Measurements from ENCODE around the gene DACT3. TPM values are rescaled to one million over a fixed set of nuclear protein-coding genes. Genes with fewer than 3 reads are reported as not detected.

The DACT3 gene
- total and polyA plus RNA-seq, 2 donors (not counting 1 experiment from before 2014, with no cell fraction given) = 5.6 to 11.5 TPM

GRCh38 chr19:46648961-46649960 is 11.7 kb downstream of the DACT3 start:
- no peak overlapping the region for H3K9ac ChIP-seq (ENCODE audit: insufficient read depth, low read length)
- no peak overlapping the region for H3K4me3 ChIP-seq (replicated peaks in 1 of 4; ENCODE audit: control extremely low read depth in 1 of 4, insufficient read depth in 1 of 4, low read depth in 3 of 4, low read length in 4 of 4)
- H3K27me3 ChIP-seq (ENCODE audit: control insufficient read depth, insufficient read depth, low read length) = no peaks in the 10 kb centered on the region
- H3K4me2 ChIP-seq (ENCODE audit: extremely low read depth, insufficient read depth, low read length) = no peak overlapping the region
- DNase-seq (ENCODE audit: low read depth in 2 of 2) = no peak
- no peaks in the 10 kb centered on the region for H3K36me3 ChIP-seq (ENCODE audit: control insufficient read depth, insufficient read depth, low read length)
- TF ChIP-seq EZH2 (IDR thresholded peaks at IDR 0.05; ENCODE audit: low read length, missing control alignments) (no peak), CTCF (conservative IDR thresholded peaks at IDR 0.05 in 1 of 2, IDR thresholded peaks at IDR 0.05 in 1 of 2; ENCODE audit: low read depth in 1 of 2, low read length in 2 of 2) (no peak)
- H3K79me2 ChIP-seq (ENCODE audit: control insufficient read depth, insufficient read depth, low read length) = no peaks in the 10 kb centered on the region
- no peak overlapping the region for H3K27ac ChIP-seq (ENCODE audit: insufficient read depth, low read length)
- H3K4me1 ChIP-seq (ENCODE audit: control insufficient read depth, extremely low read depth, insufficient read depth, low read length) = no peaks in the 10 kb centered on the region
- H4K20me1 ChIP-seq (ENCODE audit: control insufficient read depth, extremely low read depth, insufficient read depth, low read length) = no peaks in the 10 kb centered on the region
- H3K9me3 ChIP-seq (ENCODE audit: control insufficient read depth, insufficient read depth, low read depth, low read length) = no peaks in the 10 kb centered on the region
- no peak overlapping the region for H2AFZ ChIP-seq (ENCODE audit: low read length)

DNA sequence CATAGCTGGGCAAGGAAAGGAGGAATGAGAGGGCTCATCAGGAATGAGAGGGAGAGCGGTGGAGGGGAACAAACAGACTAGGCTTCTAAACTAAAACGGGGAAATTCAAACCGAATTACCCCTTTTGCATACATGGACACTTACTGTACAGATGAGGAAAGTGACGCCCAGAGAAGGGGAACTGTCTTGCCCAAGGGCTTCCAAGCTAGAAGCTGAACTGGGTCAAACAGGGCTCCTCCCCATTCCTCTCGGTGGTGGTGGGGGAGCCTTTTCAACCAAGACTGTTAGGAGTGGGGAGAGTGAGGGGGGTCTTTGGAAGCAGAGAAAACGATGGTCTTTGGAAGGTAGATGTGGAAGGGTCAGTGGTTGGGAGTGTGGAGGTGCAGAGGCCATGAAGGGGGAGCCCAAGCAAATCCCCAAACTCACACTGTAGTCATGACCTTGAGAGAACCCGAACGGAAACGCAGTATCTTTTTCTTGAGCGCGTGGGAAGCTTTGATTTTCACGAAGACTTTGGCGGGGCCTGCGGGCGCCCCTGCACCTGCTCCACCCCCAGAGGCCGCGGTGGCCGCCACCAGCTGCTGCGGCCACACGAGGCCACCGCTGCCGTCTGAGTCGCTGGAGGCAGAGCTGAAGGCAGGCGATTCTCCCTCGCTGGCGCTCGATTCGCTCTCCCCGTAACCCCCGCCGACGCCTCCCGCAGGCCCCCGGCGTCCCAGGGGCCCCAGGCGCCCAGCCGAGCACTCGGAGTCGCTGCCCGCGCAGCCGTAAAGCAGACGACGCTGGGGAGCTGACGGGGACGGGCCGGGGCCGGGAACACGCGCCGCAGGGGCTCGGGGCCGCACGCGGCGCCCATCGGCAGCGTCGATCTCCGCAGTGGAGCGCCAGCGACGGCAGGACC is 12.7 kb downstream of the DACT3 start:
- Histone ChIP-seq H3K4me2 (ENCODE audit: extremely low read depth, insufficient read depth, low read length) (no peak overlapping the region), H3K9me3 (ENCODE audit: control insufficient read depth, insufficient read depth, low read depth, low read length) (no peaks in the 10 kb centered on the region), H3K4me3 (replicated peaks in 1 of 4; ENCODE audit: control extremely low read depth in 1 of 4, insufficient read depth in 1 of 4, low read depth in 3 of 4, low read length in 4 of 4) (no peak overlapping the region), H2AFZ (ENCODE audit: low read length) (no peak overlapping the region), H3K27me3 (ENCODE audit: control insufficient read depth, insufficient read depth, low read length) (no peaks in the 10 kb centered on the region), H3K36me3 (ENCODE audit: control insufficient read depth, insufficient read depth, low read length) (no peaks in the 10 kb centered on the region), H3K79me2 (ENCODE audit: control insufficient read depth, insufficient read depth, low read length) (no peaks in the 10 kb centered on the region), H3K9ac (ENCODE audit: insufficient read depth, low read length) (no peak overlapping the region), H4K20me1 (ENCODE audit: control insufficient read depth, extremely low read depth, insufficient read depth, low read length) (no peaks in the 10 kb centered on the region), H3K27ac (ENCODE audit: insufficient read depth, low read length) (no peak overlapping the region), H3K4me1 (ENCODE audit: control insufficient read depth, extremely low read depth, insufficient read depth, low read length) (no peaks in the 10 kb centered on the region)
- TF ChIP-seq CTCF (conservative IDR thresholded peaks at IDR 0.05 in 1 of 2, IDR thresholded peaks at IDR 0.05 in 1 of 2; ENCODE audit: low read depth in 1 of 2, low read length in 2 of 2) (no peak), EZH2 (IDR thresholded peaks at IDR 0.05; ENCODE audit: low read length, missing control alignments) (no peak)
- no peak for DNase-seq (ENCODE audit: low read depth in 2 of 2)

DNA sequence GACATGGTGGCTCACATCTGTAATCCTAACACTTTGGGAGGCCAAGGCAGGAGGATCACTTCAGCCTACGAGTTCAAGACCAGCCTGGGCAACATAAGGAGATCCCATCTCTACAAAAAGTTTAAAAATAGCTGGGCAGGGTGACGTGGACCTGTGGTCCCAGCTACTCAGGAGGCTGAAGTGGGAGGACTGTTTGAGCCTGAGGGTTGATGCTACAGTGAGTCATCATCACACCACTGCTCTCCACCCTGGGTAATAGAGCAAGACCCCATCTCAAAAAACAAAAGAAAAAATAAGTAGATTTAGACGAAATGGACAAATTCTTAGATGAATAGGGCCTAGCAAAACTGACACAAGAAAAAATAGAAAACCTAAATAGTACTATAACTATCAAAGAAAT is 14.6 kb downstream of the DACT3 start:
- H4K20me1 ChIP-seq (ENCODE audit: control insufficient read depth, extremely low read depth, insufficient read depth, low read length) = no peaks in the 10 kb centered on the region
- H3K4me1 ChIP-seq (ENCODE audit: control insufficient read depth, extremely low read depth, insufficient read depth, low read length) = no peaks in the 10 kb centered on the region
- TF ChIP-seq CTCF (conservative IDR thresholded peaks at IDR 0.05 in 1 of 2, IDR thresholded peaks at IDR 0.05 in 1 of 2; ENCODE audit: low read depth in 1 of 2, low read length in 2 of 2) = no peak
- TF ChIP-seq EZH2 (IDR thresholded peaks at IDR 0.05; ENCODE audit: low read length, missing control alignments) = no peak
- H3K9me3 ChIP-seq (ENCODE audit: control insufficient read depth, insufficient read depth, low read depth, low read length) = no peaks in the 10 kb centered on the region
- no peaks in the 10 kb centered on the region for H3K79me2 ChIP-seq (ENCODE audit: control insufficient read depth, insufficient read depth, low read length)
- H3K4me3 ChIP-seq (replicated peaks in 1 of 4; ENCODE audit: control extremely low read depth in 1 of 4, insufficient read depth in 1 of 4, low read depth in 3 of 4, low read length in 4 of 4) = no peak overlapping the region
- no peak overlapping the region for H3K27ac ChIP-seq (ENCODE audit: insufficient read depth, low read length)
- H3K36me3 ChIP-seq (ENCODE audit: control insufficient read depth, insufficient read depth, low read length) = no peaks in the 10 kb centered on the region
- H3K27me3 ChIP-seq (ENCODE audit: control insufficient read depth, insufficient read depth, low read length) = no peaks in the 10 kb centered on the region
- no peak for DNase-seq (ENCODE audit: low read depth in 2 of 2)
- no peak overlapping the region for H3K9ac ChIP-seq (ENCODE audit: insufficient read depth, low read length)
- no peak overlapping the region for H3K4me2 ChIP-seq (ENCODE audit: extremely low read depth, insufficient read depth, low read length)
- H2AFZ ChIP-seq (ENCODE audit: low read length) = no peak overlapping the region
